Mammary epithelial cell (primary cell): ENCODE measurements around the gene IGLON5.

Experiments used
- EZH2 ChIP-seq: IDR thresholded peaks from 2 replicates; pipeline ENCODE4 v1.6.1; 2012; ENCODE audit warnings: low read length, inconsistent platforms, borderline replicate concordance
- TF ChIP-seq, protein P1 (sequence below), 2 donors: IDR thresholded peaks in 1 of 2; conservative IDR thresholded peaks in 1 of 2; 2 replicates each; pipeline ENCODE4 v1.5.1; 2011 to 2012; ENCODE audit warnings: inconsistent platforms in 2 of 2, low read length in 2 of 2, mild to moderate bottlenecking in 2 of 2, control low read depth in 1 of 2, low read depth in 1 of 2; ENCODE audit not compliant: insufficient read depth in 1 of 2; ENCODE audit errors: extremely low read depth in 1 of 2

GRCh38 chr19:51341066-51341465, 29.6 kb downstream of the IGLON5 start:
- TF ChIP-seq, protein P1, sequence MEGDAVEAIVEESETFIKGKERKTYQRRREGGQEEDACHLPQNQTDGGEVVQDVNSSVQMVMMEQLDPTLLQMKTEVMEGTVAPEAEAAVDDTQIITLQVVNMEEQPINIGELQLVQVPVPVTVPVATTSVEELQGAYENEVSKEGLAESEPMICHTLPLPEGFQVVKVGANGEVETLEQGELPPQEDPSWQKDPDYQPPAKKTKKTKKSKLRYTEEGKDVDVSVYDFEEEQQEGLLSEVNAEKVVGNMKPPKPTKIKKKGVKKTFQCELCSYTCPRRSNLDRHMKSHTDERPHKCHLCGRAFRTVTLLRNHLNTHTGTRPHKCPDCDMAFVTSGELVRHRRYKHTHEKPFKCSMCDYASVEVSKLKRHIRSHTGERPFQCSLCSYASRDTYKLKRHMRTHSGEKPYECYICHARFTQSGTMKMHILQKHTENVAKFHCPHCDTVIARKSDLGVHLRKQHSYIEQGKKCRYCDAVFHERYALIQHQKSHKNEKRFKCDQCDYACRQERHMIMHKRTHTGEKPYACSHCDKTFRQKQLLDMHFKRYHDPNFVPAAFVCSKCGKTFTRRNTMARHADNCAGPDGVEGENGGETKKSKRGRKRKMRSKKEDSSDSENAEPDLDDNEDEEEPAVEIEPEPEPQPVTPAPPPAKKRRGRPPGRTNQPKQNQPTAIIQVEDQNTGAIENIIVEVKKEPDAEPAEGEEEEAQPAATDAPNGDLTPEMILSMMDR (conservative IDR thresholded peaks at IDR 0.05 in 1 of 2, IDR thresholded peaks at IDR 0.05 in 1 of 2; ENCODE audit: extremely low read depth in 1 of 2, insufficient read depth in 1 of 2, low read depth in 1 of 2, low read length in 2 of 2): no peak
- no peak for TF ChIP-seq EZH2
